Large intestine (tissue), 1 donor: ENCODE data around the gene TTC22. TPM values are rescaled to one million over a fixed set of nuclear protein-coding genes. Genes with fewer than 3 reads are reported as not detected.

Source experiments
- polyA plus RNA-seq: library from polyadenylated mRNA; unstranded; fragments of 120-200 nt; gene quantifications from one replicate; pipeline ENCODE4 v1.2.1, GENCODE V29; 2013

TTC22 gene
- polyA plus RNA-seq, 1 donor = 28.2 TPM

Other genes with a start within 250 kb of the TTC22 start
- gene FAM151A, start 177.8 kb downstream of the TTC22 start, polyA plus RNA-seq = 2.8 TPM
- 25.1 TPM for gene MROH7, start 159.5 kb downstream of the TTC22 start, polyA plus RNA-seq
- gene TTC4, start 85.5 kb downstream of the TTC22 start, polyA plus RNA-seq = 22.4 TPM
- gene PARS2, start 36.8 kb downstream of the TTC22 start, polyA plus RNA-seq = 7.3 TPM
- gene DHCR24, start 85.9 kb upstream of the TTC22 start, polyA plus RNA-seq = 36.0 TPM
- gene TMEM61, start 179.3 kb upstream of the TTC22 start, polyA plus RNA-seq = 2.8 TPM
- gene BSND, start 197.6 kb upstream of the TTC22 start, polyA plus RNA-seq = not detected
- gene PCSK9, start 238.2 kb upstream of the TTC22 start, polyA plus RNA-seq = 3.0 TPM